ENCODE data around the gene DTX3L. TPM values are rescaled to one million over a fixed set of nuclear protein-coding genes. Genes with fewer than 3 reads are reported as not detected.

DTX3L gene
- total and polyA plus RNA-seq, 9 of the 15 experiments (the other 6 are each of a cell fraction or from before 2014, with no cell fraction given), result 2.3 to 6.5 (median 3.0) TPM

GRCh38 chr3:122582390-122582789, 18.3 kb downstream of the DTX3L start:
- H3K79me2 ChIP-seq (ENCODE audit: control insufficient read depth, insufficient read depth, low read length), result no peaks in the 10 kb centered on the region
- H3K36me3 ChIP-seq (ENCODE audit: control insufficient read depth, insufficient read depth, low read length), result no peaks in the 10 kb centered on the region
- H3K9me3 ChIP-seq (replicated peaks; ENCODE audit: control insufficient read depth, insufficient read depth, low read depth, low read length), result 0 out of 2 replicates have a peak, but pooled peaks cover 9% of the 10 kb centered on the region
- no peaks in the 10 kb centered on the region for H3K9me1 ChIP-seq (ENCODE audit: control insufficient read depth, insufficient read depth, low read length)
- BruUV-seq (replicated peaks), result no TSS peak
- WGBS (ENCODE audit: insufficient coverage, low coverage, missing lambda C conversion rate), result 27% methylated on average over 1 of the region's 1 CpG
- H3K27me3 ChIP-seq (ENCODE audit: control insufficient read depth in 2 of 2, insufficient read depth in 2 of 2, low read length in 2 of 2), result no peaks in the 10 kb centered on the region; a peak in 1 of 5 replicates
- H3K9ac ChIP-seq (ENCODE audit: insufficient read depth in 1 of 2, low read depth in 2 of 2, low read length in 2 of 2), result no peak overlapping the region
- no peak overlapping the region for H3K4me3 ChIP-seq
- FAIRE-seq (no peak), ATAC-seq (no peak), DNase-seq (ENCODE audit: extremely low read depth in 1 of 4, low spot score in 3 of 4) (no peak)
- TF ChIP-seq CBX5 (IDR thresholded peaks at IDR 0.05; ENCODE audit: borderline replicate concordance, low read depth) (peak; percentile 48; the same call in 1 of the 2 replicates), CBX3 (IDR thresholded peaks at IDR 0.05; ENCODE audit: borderline replicate concordance in 1 of 2, low read length in 2 of 2) (peak in 1 of 2 experiments; percentile 74; a peak in 1 of 3 replicates), ZNF121 (CRISPR knock-in tag; conservative IDR thresholded peaks at IDR 0.05) (peak; percentile 57), TRIM24 (IDR thresholded peaks at IDR 0.05) (peak; percentile 9 to 51; a peak in 1 of 4 replicates), ZNF280A (IDR thresholded peaks at IDR 0.05; ENCODE audit: low read depth, partially characterized antibody) (peak; percentile 76), ZKSCAN3 (CRISPR knock-in tag; IDR thresholded peaks at IDR 0.05) (no peak), TRIM28 (IDR thresholded peaks at IDR 0.05) (peak; percentile 93), ZNF3 (CRISPR knock-in tag; IDR thresholded peaks at IDR 0.05) (no peak)
- no peak overlapping the region for H3K27ac ChIP-seq (ENCODE audit: extremely low read depth, low read depth, low read length)
- H3K4me2 ChIP-seq (ENCODE audit: insufficient read depth, low read length), result no peak overlapping the region
- no peaks in the 10 kb centered on the region for H4K20me1 ChIP-seq (replicated peaks; ENCODE audit: control insufficient read depth, insufficient read depth, low read length)
- ChIA-PET POLR2A (no interaction called here), CTCF (ENCODE audit: low intra/inter-chr PET ratio) (no interaction called here)
- in situ Hi-C loops (cut with MboI) (no loop called here), intact Hi-C loops (cut with micrococcal nuclease) (no loop called here)
- peaks cover 0 to 5% of the 10 kb centered on the region in 2 experiments; a peak in 1 of 5 replicates for H3K4me1 ChIP-seq (replicated peaks in 1 of 2; ENCODE audit: control insufficient read depth in 2 of 2, insufficient read depth in 2 of 2, low read length in 2 of 2)
- H2AFZ ChIP-seq (ENCODE audit: low read depth, low read length), result no peak overlapping the region

All from K562 (cell line).